Right lobe of liver (tissue), 4 donors: ENCODE results near the gene FMN2.

Source experiments
- POLR2A ChIP-seq: fragments of 450-650 bp; IDR thresholded peaks from one replicate; pipeline ENCODE4 v1.6.1; 2017; ENCODE audit warnings: antibody characterized with exemption, mild to moderate bottlenecking
- TF ChIP-seq, protein P1 (sequence below), 4 donors: fragments of 200-600 bp in 3 of 4; fragments of 450-650 bp in 1 of 4; IDR thresholded peaks; one replicate each; pipeline versions ENCODE4 v1.5.1 to v1.8.0; 2016 to 2022; ENCODE audit warnings: antibody characterized with exemption in 4 of 4, mild to moderate bottlenecking in 2 of 4
- donor health status: DM: no; HTN: no; CAD: no.
- donor health status: DM: no; HTN: no; CAD: no.
- donor health status: DM: no; HTN: yes; CAD: no.

DNA sequence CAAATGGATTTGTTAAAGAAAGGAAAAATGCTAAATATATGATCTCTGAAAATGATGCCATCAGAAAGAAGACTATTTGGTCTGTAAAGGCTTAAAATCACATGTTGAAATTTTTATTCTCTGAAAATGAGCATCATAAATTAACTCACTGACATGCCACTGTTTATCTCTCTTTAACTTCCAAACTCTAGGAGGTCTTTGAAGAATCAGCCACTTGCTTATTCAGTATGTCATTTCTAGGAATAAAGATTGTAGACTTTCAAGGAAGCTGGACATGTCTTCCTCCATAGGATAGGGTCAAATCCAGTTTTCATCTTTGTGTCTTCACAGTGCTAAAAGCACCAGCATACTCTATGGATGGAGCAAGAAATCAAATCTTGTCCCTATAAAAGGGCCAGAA, 147.6 kb downstream of the FMN2 start:
- no peak for TF ChIP-seq POLR2A
- TF ChIP-seq, protein P1, sequence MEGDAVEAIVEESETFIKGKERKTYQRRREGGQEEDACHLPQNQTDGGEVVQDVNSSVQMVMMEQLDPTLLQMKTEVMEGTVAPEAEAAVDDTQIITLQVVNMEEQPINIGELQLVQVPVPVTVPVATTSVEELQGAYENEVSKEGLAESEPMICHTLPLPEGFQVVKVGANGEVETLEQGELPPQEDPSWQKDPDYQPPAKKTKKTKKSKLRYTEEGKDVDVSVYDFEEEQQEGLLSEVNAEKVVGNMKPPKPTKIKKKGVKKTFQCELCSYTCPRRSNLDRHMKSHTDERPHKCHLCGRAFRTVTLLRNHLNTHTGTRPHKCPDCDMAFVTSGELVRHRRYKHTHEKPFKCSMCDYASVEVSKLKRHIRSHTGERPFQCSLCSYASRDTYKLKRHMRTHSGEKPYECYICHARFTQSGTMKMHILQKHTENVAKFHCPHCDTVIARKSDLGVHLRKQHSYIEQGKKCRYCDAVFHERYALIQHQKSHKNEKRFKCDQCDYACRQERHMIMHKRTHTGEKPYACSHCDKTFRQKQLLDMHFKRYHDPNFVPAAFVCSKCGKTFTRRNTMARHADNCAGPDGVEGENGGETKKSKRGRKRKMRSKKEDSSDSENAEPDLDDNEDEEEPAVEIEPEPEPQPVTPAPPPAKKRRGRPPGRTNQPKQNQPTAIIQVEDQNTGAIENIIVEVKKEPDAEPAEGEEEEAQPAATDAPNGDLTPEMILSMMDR (IDR thresholded peaks at IDR 0.05) = no peak
